M059J (cell line): ENCODE data around the gene PKP4. TPM values are rescaled to one million over a fixed set of nuclear protein-coding genes. Genes with fewer than 3 reads are reported as not detected.

Experiments
- total RNA-seq: library from RNA; depleted of rRNA; stranded (reverse); fragments of >200 nt; shearing (Covaris generic); gene quantifications from 2 replicates; pipeline ENCODE4 v1.2.3, GENCODE V29; 2014; rRNA removed

Gene PKP4
- total RNA-seq, 1 experiment from 2014 or later: 19.2 TPM

Other genes starting within 250 kb of the PKP4 start
- 0.79 TPM in 1 of 2 replicates, not detected in the other for gene CCDC148, start 199 bp upstream of the PKP4 start, total RNA-seq